K562 (cell line): ENCODE results near the gene GRIPAP1.

Experiments used
- JUND ChIP-seq, 2 experiments: IDR thresholded peaks; 2 replicates in 1 of 2; 3 replicates in 1 of 2; pipeline ENCODE4 v1.6.1; 2011; ENCODE audit warnings: borderline replicate concordance in 2 of 2, low read depth in 2 of 2, low read length in 2 of 2, improper control_type of control experiment in 1 of 2, missing biosample characterization in 1 of 2, missing genetic modification characterization in 1 of 2, missing genetic modification reagents in 1 of 2
- MBD2 ChIP-seq: sonication (generic); IDR thresholded peaks from 2 replicates; pipeline ENCODE4 v1.6.1; 2016; ENCODE audit warnings: low read depth, borderline replicate concordance
- ZNF57 ChIP-seq: fragments of 450-650 bp; formaldehyde crosslinking; IDR thresholded peaks from 2 replicates; pipeline ENCODE4 v1.4.0; 2020; ENCODE audit warnings: mild to moderate bottlenecking, moderate library complexity

GRCh38 chrX:48996969-48997368, 5.1 kb downstream of the GRIPAP1 start:
- no peak for TF ChIP-seq JUND (IDR thresholded peaks at IDR 0.05; ENCODE audit: borderline replicate concordance, low read depth, low read length)
- no peak for TF ChIP-seq JUND (tag; IDR thresholded peaks at IDR 0.05; ENCODE audit: borderline replicate concordance, low read depth, low read length)
- no peak for TF ChIP-seq MBD2
- TF ChIP-seq ZNF57 (CRISPR knock-in tag): no peak
